Ramos (cell line): Measurements from ENCODE around the gene FLNB.

Experiments
- in situ Hi-C: fragments of 300-500 bp; cut with MboI; formaldehyde crosslinking; loops from one replicate; pipeline ENCODE4 v1.14.3; 2022; ENCODE audit warnings: low sequenced_read_pairs; ENCODE audit not compliant: unreplicated experiment

Gene FLNB

GRCh38 chr3:58214484-58215316 is 206.5 kb downstream of the FLNB start:
- in situ Hi-C loops: no loop called here

- in situ Hi-C loops: no loop called here
Measured at GRCh38 chr3:58215317-58216025, 207.2 kb downstream of the FLNB start.

- in situ Hi-C loops: no loop called here
Measured at GRCh38 chr3:58216496-58217195, 208.4 kb downstream of the FLNB start.

- in situ Hi-C loops: no loop called here
Measured at GRCh38 chr3:58217209-58217811, 209.1 kb downstream of the FLNB start.

GRCh38 chr3:58218904-58219303 is 210.7 kb downstream of the FLNB start:
- in situ Hi-C loops: no loop called here
